H1 (cell line): ENCODE measurements around the gene FOXB1. TPM values are rescaled to one million over a fixed set of nuclear protein-coding genes. Genes with fewer than 3 reads are reported as not detected.

Experiments used
- BACH1 ChIP-seq: IDR thresholded peaks from 2 replicates; pipeline ENCODE4 v1.6.1; 2012; ENCODE audit warnings: low read length, improper control_type of control experiment
- CBX5 ChIP-seq: fragments of 300-800, 300-1000 bp; sonication (generic); IDR thresholded peaks from 2 replicates; pipeline ENCODE4 v1.7.1; 2016; ENCODE audit warnings: antibody characterized with exemption, low read length, low read depth
- CREB1 ChIP-seq: IDR thresholded peaks from 2 replicates; pipeline ENCODE4 v1.6.1; 2012; ENCODE audit warnings: inconsistent platforms
- EP300 ChIP-seq, 2 experiments: IDR thresholded peaks; 1 replicate in 1 of 2; 2 replicates in 1 of 2; pipeline ENCODE4 v1.6.1; 2011 to 2012; ENCODE audit warnings: low read depth in 2 of 2, low read length in 2 of 2, mild to moderate bottlenecking in 2 of 2, borderline replicate concordance in 1 of 2, inconsistent platforms in 1 of 2, moderate library complexity in 1 of 2
- EZH2 ChIP-seq: fragments of 200-600 bp; sonication (generic); IDR thresholded peaks from 2 replicates; pipeline ENCODE4 v1.7.1; 2012; ENCODE audit warnings: low read depth, mild to moderate bottlenecking, moderate library complexity, low read length, inconsistent platforms; ENCODE audit not compliant: severe bottlenecking
- KDM1A ChIP-seq: fragments of 200-600, 300-600 bp; sonication (generic); IDR thresholded peaks from 2 replicates; pipeline ENCODE4 v1.7.1; 2016; ENCODE audit warnings: mild to moderate bottlenecking, low read length, borderline replicate concordance
- SRF ChIP-seq: IDR thresholded peaks from 2 replicates; pipeline ENCODE4 v1.6.1; 2011; ENCODE audit warnings: mild to moderate bottlenecking, low read depth, low read length, moderate library complexity
- TBP ChIP-seq: IDR thresholded peaks from 2 replicates; pipeline ENCODE4 v1.6.1; 2011; ENCODE audit warnings: low read depth, low read length, improper control_type of control experiment
- polyA plus RNA-seq, 7 experiments: library from polyadenylated mRNA; depleted of rRNA in 3 of 7; stranded (reverse) in 5 of 7; unstranded in 2 of 7; fragments of >200 nt in 5 of 7; fragments of 200-250 nt in 2 of 7; gene quantifications; 1 replicate in 5 of 7; 2 replicates in 1 of 7; 4 replicates in 1 of 7; pipeline versions ENCODE4 v1.2.1 to v1.2.3, GENCODE V29; 2011 to 2013; ENCODE audit warnings: missing spikeins in 2 of 7, mixed read lengths in 2 of 7
- total RNA-seq: library from RNA; stranded (reverse); fragmentation: NEBNext Ultra II Directional; extraction: Animal tissue kit (Norgen Biotek cat#: 25700); gene quantifications from 2 replicates; pipeline ENCODE4 v1.2.1, GENCODE V29; 2021
- TF ChIP-seq, protein P1 (sequence below): fragments of 300-600 bp; sonication (generic); IDR thresholded peaks from 2 replicates; pipeline ENCODE4 v1.7.1; 2012; ENCODE audit warnings: low read length, moderate library complexity, mild to moderate bottlenecking, inconsistent platforms; ENCODE audit not compliant: insufficient replicate concordance

Gene FOXB1
- total and polyA plus RNA-seq, 2 of the 8 experiments (the other 6 are each of a cell fraction or from before 2014, with no cell fraction given): 0.92 to 1.5 TPM

GRCh38 chr15:60004009-60004845 is at the start of gene FOXB1 (continued):
- TF ChIP-seq TBP: peak; percentile 51; the same call in 1 of the 2 replicates
- no peak for TF ChIP-seq BACH1
- no peak for TF ChIP-seq EZH2
- no peak for TF ChIP-seq SRF
- TF ChIP-seq, protein P1, sequence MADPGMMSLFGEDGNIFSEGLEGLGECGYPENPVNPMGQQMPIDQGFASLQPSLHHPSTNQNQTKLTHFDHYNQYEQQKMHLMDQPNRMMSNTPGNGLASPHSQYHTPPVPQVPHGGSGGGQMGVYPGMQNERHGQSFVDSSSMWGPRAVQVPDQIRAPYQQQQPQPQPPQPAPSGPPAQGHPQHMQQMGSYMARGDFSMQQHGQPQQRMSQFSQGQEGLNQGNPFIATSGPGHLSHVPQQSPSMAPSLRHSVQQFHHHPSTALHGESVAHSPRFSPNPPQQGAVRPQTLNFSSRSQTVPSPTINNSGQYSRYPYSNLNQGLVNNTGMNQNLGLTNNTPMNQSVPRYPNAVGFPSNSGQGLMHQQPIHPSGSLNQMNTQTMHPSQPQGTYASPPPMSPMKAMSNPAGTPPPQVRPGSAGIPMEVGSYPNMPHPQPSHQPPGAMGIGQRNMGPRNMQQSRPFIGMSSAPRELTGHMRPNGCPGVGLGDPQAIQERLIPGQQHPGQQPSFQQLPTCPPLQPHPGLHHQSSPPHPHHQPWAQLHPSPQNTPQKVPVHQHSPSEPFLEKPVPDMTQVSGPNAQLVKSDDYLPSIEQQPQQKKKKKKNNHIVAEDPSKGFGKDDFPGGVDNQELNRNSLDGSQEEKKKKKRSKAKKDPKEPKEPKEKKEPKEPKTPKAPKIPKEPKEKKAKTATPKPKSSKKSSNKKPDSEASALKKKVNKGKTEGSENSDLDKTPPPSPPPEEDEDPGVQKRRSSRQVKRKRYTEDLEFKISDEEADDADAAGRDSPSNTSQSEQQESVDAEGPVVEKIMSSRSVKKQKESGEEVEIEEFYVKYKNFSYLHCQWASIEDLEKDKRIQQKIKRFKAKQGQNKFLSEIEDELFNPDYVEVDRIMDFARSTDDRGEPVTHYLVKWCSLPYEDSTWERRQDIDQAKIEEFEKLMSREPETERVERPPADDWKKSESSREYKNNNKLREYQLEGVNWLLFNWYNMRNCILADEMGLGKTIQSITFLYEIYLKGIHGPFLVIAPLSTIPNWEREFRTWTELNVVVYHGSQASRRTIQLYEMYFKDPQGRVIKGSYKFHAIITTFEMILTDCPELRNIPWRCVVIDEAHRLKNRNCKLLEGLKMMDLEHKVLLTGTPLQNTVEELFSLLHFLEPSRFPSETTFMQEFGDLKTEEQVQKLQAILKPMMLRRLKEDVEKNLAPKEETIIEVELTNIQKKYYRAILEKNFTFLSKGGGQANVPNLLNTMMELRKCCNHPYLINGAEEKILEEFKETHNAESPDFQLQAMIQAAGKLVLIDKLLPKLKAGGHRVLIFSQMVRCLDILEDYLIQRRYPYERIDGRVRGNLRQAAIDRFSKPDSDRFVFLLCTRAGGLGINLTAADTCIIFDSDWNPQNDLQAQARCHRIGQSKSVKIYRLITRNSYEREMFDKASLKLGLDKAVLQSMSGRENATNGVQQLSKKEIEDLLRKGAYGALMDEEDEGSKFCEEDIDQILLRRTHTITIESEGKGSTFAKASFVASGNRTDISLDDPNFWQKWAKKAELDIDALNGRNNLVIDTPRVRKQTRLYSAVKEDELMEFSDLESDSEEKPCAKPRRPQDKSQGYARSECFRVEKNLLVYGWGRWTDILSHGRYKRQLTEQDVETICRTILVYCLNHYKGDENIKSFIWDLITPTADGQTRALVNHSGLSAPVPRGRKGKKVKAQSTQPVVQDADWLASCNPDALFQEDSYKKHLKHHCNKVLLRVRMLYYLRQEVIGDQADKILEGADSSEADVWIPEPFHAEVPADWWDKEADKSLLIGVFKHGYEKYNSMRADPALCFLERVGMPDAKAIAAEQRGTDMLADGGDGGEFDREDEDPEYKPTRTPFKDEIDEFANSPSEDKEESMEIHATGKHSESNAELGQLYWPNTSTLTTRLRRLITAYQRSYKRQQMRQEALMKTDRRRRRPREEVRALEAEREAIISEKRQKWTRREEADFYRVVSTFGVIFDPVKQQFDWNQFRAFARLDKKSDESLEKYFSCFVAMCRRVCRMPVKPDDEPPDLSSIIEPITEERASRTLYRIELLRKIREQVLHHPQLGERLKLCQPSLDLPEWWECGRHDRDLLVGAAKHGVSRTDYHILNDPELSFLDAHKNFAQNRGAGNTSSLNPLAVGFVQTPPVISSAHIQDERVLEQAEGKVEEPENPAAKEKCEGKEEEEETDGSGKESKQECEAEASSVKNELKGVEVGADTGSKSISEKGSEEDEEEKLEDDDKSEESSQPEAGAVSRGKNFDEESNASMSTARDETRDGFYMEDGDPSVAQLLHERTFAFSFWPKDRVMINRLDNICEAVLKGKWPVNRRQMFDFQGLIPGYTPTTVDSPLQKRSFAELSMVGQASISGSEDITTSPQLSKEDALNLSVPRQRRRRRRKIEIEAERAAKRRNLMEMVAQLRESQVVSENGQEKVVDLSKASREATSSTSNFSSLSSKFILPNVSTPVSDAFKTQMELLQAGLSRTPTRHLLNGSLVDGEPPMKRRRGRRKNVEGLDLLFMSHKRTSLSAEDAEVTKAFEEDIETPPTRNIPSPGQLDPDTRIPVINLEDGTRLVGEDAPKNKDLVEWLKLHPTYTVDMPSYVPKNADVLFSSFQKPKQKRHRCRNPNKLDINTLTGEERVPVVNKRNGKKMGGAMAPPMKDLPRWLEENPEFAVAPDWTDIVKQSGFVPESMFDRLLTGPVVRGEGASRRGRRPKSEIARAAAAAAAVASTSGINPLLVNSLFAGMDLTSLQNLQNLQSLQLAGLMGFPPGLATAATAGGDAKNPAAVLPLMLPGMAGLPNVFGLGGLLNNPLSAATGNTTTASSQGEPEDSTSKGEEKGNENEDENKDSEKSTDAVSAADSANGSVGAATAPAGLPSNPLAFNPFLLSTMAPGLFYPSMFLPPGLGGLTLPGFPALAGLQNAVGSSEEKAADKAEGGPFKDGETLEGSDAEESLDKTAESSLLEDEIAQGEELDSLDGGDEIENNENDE: no peak
- no peak for TF ChIP-seq CBX5
- peak; percentile 58; the same call in 1 of the 2 replicates for TF ChIP-seq CREB1
- no peak; the same call in 1 of the 2 replicates for TF ChIP-seq KDM1A
- TF ChIP-seq EP300 (IDR thresholded peaks at IDR 0.05; ENCODE audit: borderline replicate concordance in 1 of 2, low read depth in 2 of 2, low read length in 2 of 2): no peak
